Epidermal melanocyte (primary cell): ENCODE data around the gene RGS19.

ENCODE experiments used
- DNase-seq: peaks from one replicate; pipeline ENCODE4 v3.0.0; 2011; ENCODE audit warnings: low spot score; ENCODE audit not compliant: insufficient read length

RGS19 gene

GRCh38 chr20:64049060-64049877, 30.0 kb downstream of the RGS19 start, which contains the start of gene SOX18:
Gene SOX18 (minus strand): TSS chr20:64049639. CDS start chr20:64049516, 123 bp downstream.
- DNase-seq: no peak

- DNase-seq: no peak
Measured at GRCh38 chr20:64048402-64049044, 30.8 kb downstream of the RGS19 start.

GRCh38 chr20:64047968-64048401, 31.3 kb downstream of the RGS19 start:
- DNase-seq: no peak

GRCh38 chr20:64047046-64047389, 32.3 kb downstream of the RGS19 start:
- no peak for DNase-seq

- DNase-seq: no peak
Measured at GRCh38 chr20:64045346-64046011, 33.8 kb downstream of the RGS19 start.

- DNase-seq: peak; percentile 83
Measured at GRCh38 chr20:64044484-64045247, 34.7 kb downstream of the RGS19 start.

- DNase-seq: no peak
Measured at GRCh38 chr20:64043768-64044167, 35.5 kb downstream of the RGS19 start.

GRCh38 chr20:64042054-64042781, 37.1 kb downstream of the RGS19 start:
- no peak for DNase-seq

GRCh38 chr20:64041781-64042053, 37.6 kb downstream of the RGS19 start:
- no peak for DNase-seq

GRCh38 chr20:64041040-64041780, 38.1 kb downstream of the RGS19 start:
- no peak for DNase-seq

- DNase-seq: no peak
Measured at GRCh38 chr20:64040231-64041039, 38.9 kb downstream of the RGS19 start.

- DNase-seq: no peak
Measured at GRCh38 chr20:64039293-64040160, 39.8 kb downstream of the RGS19 start.

- peak; percentile 83 for DNase-seq
Measured at GRCh38 chr20:64038565-64039292, 40.6 kb downstream of the RGS19 start.

GRCh38 chr20:64038224-64038564, 41.1 kb downstream of the RGS19 start:
- no peak for DNase-seq

GRCh38 chr20:64037498-64038213, 41.7 kb downstream of the RGS19 start:
- no peak for DNase-seq

- DNase-seq: no peak
Measured at GRCh38 chr20:64037199-64037497, 42.2 kb downstream of the RGS19 start.

GRCh38 chr20:64036346-64037198, 42.7 kb downstream of the RGS19 start:
- no peak for DNase-seq
